Stomach (tissue), 9 donors: ENCODE measurements around the gene MYCL. TPM values are rescaled to one million over a fixed set of nuclear protein-coding genes. Genes with fewer than 3 reads are reported as not detected.

Experiments
- DNase-seq, 2 donors: peaks; one replicate each; pipeline versions ENCODE4 v3.0.0 to v3.0.0-alpha.2; 2013 to 2019
- H3K27ac ChIP-seq, 5 donors: fragments of 200-600 bp in 4 of 5; sonication (generic) in 4 of 5; one replicate each; pipeline ENCODE4 v1.5.1; 2013 to 2019; ENCODE audit warnings: mild to moderate bottlenecking in 1 of 5, moderate library complexity in 1 of 5
- H3K27me3 ChIP-seq, 3 donors: fragments of 200-600 bp; sonication (generic); one replicate each; pipeline ENCODE4 v1.5.1; 2017 to 2019; ENCODE audit warnings: mixed run types in 1 of 3
- H3K36me3 ChIP-seq, 4 donors: fragments of 200-600 bp; sonication (generic); 1 replicate in 3 of 4; 2 replicates in 1 of 4; pipeline ENCODE4 v1.5.1; 2016 to 2019
- H3K4me1 ChIP-seq, 4 donors: fragments of 200-600 bp; sonication (generic); one replicate each; pipeline ENCODE4 v1.5.1; 2016 to 2019
- H3K4me3 ChIP-seq, 4 donors: fragments of 200-600 bp; sonication (generic) in 3 of 4; one replicate each; pipeline ENCODE4 v1.5.1; 2016 to 2019; ENCODE audit warnings: mild to moderate bottlenecking in 1 of 4
- H3K9me3 ChIP-seq, 4 donors: fragments of 200-600 bp; sonication (generic); one replicate each; pipeline ENCODE4 v1.5.1; 2016 to 2019
- EP300 ChIP-seq: sonication (generic); formaldehyde crosslinking; IDR thresholded peaks from one replicate; pipeline ENCODE4 v1.6.1; 2017; ENCODE audit warnings: antibody characterized with exemption
- POLR2A ChIP-seq, 4 donors: fragments of 450-650 bp; IDR thresholded peaks; one replicate each; pipeline ENCODE4 v1.6.1; 2016; ENCODE audit warnings: antibody characterized with exemption in 4 of 4, control low read depth in 2 of 4, mild to moderate bottlenecking in 1 of 4, moderate library complexity in 1 of 4
- POLR2AphosphoS5 ChIP-seq, 3 donors: sonication (generic); formaldehyde crosslinking; IDR thresholded peaks; one replicate each; pipeline ENCODE4 v1.6.1; 2016; ENCODE audit warnings: antibody characterized with exemption in 3 of 3
- WGBS, 5 donors: extraction: QIAGEN DNeasy Blood & Tissue Kit in 3 of 5; methylation state at CpG; one replicate each; pipeline versions ENCODE4 v1.1.5 to v1.1.7; 2013 to 2018; 5-methylcytosine and 5-hydroxymethylcytosine counted together
- intact Hi-C: fragments of 100-400 bp; cut with DNase I; formaldehyde crosslinking; loops from one replicate; pipeline ENCODE4 v1.15.1; 2023; ENCODE audit warnings: low total_unique reads
- polyA plus RNA-seq, 3 donors: library from polyadenylated mRNA; stranded (reverse); fragments of 200-250 nt; gene quantifications; one replicate each; pipeline ENCODE4 v1.2.3, GENCODE V29; 2013
- total RNA-seq, 5 donors: library from RNA; depleted of rRNA; stranded (reverse); fragments of >200 nt; gene quantifications; one replicate each; pipeline versions ENCODE4 v1.1.0 to v1.2.3, GENCODE V29; 2014 to 2016
- TF ChIP-seq, protein P1 (sequence below), 7 experiments: fragments of 450-650 bp in 4 of 7; fragments of 200-600 bp in 3 of 7; sonication (generic) in 3 of 7; IDR thresholded peaks; one replicate each; pipeline ENCODE4 v1.5.1; 2016 to 2019; ENCODE audit warnings: antibody characterized with exemption in 7 of 7, control low read depth in 2 of 7, mild to moderate bottlenecking in 1 of 7
- donor health status: healthy with polysubstance abuse.
- donor health status: Bipolar disorder and iron deficiency.
- donor health status: healthy.

MYCL gene
- total and polyA plus RNA-seq, 8 donors, result 0.61 to 39.4 (median 4.5) TPM; not detected in 1

DNA sequence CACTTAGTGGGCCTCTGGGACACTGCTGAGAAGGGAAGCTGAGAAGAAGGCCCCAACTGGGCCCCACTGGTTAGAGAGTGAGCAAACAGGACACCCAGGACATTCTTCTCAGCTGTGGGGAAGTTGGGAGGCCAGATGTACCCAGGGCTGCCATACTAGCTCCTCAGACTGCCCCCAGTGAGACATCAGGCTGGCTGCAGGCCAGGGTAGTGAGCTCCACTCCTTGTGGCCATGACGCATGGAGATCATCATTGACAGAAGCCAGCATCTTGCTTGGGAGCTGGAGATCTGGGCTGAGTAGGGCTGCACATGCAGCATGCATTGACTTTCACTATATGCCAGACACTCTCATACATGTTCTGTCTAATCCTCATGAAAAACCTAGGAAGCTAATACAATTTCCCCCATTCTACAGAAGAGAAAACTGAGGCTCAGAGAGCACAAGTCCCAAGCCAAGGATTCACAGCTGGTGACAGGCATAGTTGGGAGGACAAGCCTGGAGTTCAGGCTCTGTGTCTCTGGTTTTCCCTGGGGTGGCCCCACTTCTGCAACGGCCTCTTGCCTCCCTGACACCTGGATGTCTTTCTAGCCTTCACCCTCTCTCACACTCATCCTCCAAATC lies 24.1 kb upstream of the MYCL start:
- intact Hi-C loops, result loop anchor here (10.0 kb wide), 1 partner anchor 99 kb away; no protein-coding TSS in a partner anchor

DNA sequence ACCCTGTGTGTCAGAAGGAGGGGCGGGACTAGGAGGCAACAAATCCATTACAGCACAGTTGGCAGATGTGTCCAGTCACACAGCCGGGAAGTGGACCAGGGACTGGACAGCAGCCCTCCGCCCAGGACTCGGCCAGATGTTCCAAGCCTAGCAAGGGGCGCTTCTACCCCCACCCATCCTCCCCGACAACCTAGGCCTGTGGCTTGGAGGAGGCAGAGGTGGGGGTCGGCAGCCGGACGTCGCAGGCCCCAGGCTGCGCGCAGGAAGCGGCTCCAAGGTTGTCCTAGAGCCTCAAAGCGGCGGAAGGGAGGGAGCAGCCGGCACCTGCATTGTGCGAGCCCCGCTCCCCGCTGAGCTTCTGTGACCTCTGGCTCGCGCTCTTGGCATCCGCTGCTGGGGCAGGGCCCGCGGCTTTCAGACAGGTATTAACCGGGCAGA lies 20.6 kb upstream of the MYCL start:
- DNase-seq, result no peak
- Histone ChIP-seq H3K27me3 (peaks cover 0 to 16% (median 5%) of the 10 kb centered on the region in 3 donors), H3K36me3 (no peaks in the 10 kb centered on the region), H3K4me1 (peaks cover 0 to 21% (median 14%) of the 10 kb centered on the region in 4 donors), H3K4me3 (no peak overlapping the region), H3K9me3 (no peaks in the 10 kb centered on the region), H3K27ac (no peak overlapping the region)
- intact Hi-C loops, result loop anchor here (5.0 to 10.0 kb wide), 2 partner anchors 45 to 103 kb away; no protein-coding TSS in a partner anchor
- WGBS, 5 donors, result 25 to 40% (median 32%) methylated on average over 10 to 25 of the region's 25 CpGs
- no peak for TF ChIP-seq EP300
- TF ChIP-seq POLR2A (IDR thresholded peaks at IDR 0.05), result no peak
- TF ChIP-seq, protein P1, sequence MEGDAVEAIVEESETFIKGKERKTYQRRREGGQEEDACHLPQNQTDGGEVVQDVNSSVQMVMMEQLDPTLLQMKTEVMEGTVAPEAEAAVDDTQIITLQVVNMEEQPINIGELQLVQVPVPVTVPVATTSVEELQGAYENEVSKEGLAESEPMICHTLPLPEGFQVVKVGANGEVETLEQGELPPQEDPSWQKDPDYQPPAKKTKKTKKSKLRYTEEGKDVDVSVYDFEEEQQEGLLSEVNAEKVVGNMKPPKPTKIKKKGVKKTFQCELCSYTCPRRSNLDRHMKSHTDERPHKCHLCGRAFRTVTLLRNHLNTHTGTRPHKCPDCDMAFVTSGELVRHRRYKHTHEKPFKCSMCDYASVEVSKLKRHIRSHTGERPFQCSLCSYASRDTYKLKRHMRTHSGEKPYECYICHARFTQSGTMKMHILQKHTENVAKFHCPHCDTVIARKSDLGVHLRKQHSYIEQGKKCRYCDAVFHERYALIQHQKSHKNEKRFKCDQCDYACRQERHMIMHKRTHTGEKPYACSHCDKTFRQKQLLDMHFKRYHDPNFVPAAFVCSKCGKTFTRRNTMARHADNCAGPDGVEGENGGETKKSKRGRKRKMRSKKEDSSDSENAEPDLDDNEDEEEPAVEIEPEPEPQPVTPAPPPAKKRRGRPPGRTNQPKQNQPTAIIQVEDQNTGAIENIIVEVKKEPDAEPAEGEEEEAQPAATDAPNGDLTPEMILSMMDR (IDR thresholded peaks at IDR 0.05), result no peak
- no peak for TF ChIP-seq POLR2AphosphoS5 (IDR thresholded peaks at IDR 0.05)

More for the DNA sequence above, 24.1 kb upstream of the MYCL start:
- H3K4me1 ChIP-seq, result peaks cover 0 to 22% (median 16%) of the 10 kb centered on the region in 4 donors
- no peak for DNase-seq
- TF ChIP-seq, protein P1 (IDR thresholded peaks at IDR 0.05), result no peak
- TF ChIP-seq POLR2A (IDR thresholded peaks at IDR 0.05) (no peak), EP300 (no peak), POLR2AphosphoS5 (IDR thresholded peaks at IDR 0.05) (no peak)
- WGBS, 5 donors, result 67 to 97% (median 92%) methylated on average over 1 to 2 of the region's 2 CpGs
- no peaks in the 10 kb centered on the region for H3K36me3 ChIP-seq
- H3K9me3 ChIP-seq, result no peaks in the 10 kb centered on the region
- no peak overlapping the region for H3K4me3 ChIP-seq
- peaks cover 0 to 16% (median 5%) of the 10 kb centered on the region in 3 donors for H3K27me3 ChIP-seq
- H3K27ac ChIP-seq, result no peak overlapping the region

DNA sequence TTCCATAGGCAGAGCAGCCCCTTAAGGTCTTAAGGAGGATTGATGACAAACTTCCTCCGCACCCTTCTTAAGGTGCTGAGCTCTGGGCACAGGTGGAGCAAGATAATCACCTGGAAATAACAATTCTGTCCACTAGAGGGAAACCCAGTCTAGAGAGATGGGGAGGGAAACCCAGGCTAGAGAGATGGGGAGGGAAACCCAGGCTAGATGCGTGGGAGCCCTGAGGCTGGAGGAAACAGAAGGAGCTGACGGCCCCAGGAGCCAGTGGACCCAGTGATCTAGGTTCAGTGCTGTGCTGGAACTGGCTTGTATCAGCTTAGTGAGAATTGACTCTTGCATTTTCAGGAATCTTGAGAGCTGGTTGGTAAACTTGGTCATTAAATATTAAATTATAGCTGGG lies 17.8 kb upstream of the MYCL start:
- no peak overlapping the region for H3K4me3 ChIP-seq
- no peak for TF ChIP-seq POLR2AphosphoS5 (IDR thresholded peaks at IDR 0.05)
- TF ChIP-seq, protein P1 (IDR thresholded peaks at IDR 0.05), result peak in 6 of 7 experiments; percentile 18 to 75 (median 55)
- peaks cover 0 to 8% (median 5%) of the 10 kb centered on the region in 4 donors for H3K4me1 ChIP-seq
- peak; percentile 49 to 84 for DNase-seq
- intact Hi-C loops, result no loop called here
- no peak overlapping the region for H3K27ac ChIP-seq
- no peaks in the 10 kb centered on the region for H3K9me3 ChIP-seq
- H3K27me3 ChIP-seq, result peaks cover 0 to 16% (median 5%) of the 10 kb centered on the region in 3 donors
- no peaks in the 10 kb centered on the region for H3K36me3 ChIP-seq
- 11 to 28% (median 27%) methylated on average over 3 of the region's 3 CpGs for WGBS, 5 donors

DNA sequence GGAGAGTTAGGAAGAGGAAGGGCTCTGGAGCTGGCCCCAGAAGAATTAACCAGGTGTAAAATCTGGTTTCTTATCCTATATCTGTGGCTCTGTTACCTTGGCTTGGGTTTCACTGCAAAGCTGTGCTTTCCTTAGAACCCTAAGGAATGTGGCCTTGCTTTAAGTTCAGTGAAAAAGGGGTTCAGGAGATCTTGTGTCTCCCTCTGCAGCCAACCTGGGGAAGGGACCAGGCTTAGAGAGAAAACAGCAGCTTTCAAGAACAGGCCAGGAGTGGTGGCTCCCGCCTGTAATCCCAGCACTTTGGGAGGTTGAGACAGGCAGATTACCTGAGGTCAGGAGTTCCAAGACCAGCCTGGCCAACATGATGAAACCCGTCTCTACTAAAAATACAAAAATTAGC lies 16.1 kb upstream of the MYCL start:
- no peak for TF ChIP-seq EP300
- no peak for TF ChIP-seq POLR2A (IDR thresholded peaks at IDR 0.05)
- WGBS, 5 donors, result 83 to 97% (median 89%) methylated on average over 2 of the region's 2 CpGs
- H3K27ac ChIP-seq, result no peak overlapping the region
- peaks cover 0 to 11% (median 5%) of the 10 kb centered on the region in 3 donors for H3K27me3 ChIP-seq
- no peak for DNase-seq
- intact Hi-C loops, result no loop called here
- peaks cover 0 to 8% (median 5%) of the 10 kb centered on the region in 4 donors for H3K4me1 ChIP-seq
- no peak overlapping the region for H3K4me3 ChIP-seq
- H3K36me3 ChIP-seq, result no peaks in the 10 kb centered on the region
- no peaks in the 10 kb centered on the region for H3K9me3 ChIP-seq
